Epithelial cell of proximal tubule (primary cell): Measurements from ENCODE around the gene MVB12B. TPM values are rescaled to one million over a fixed set of nuclear protein-coding genes. Genes with fewer than 3 reads are reported as not detected.
"Not testable (repeated sequence)": the region's sequence is repeated elsewhere in the genome, so short reads cannot be mapped to it uniquely, and the experiment has no call there.

ENCODE experiments used
- DNase-seq: peaks from one replicate; pipeline ENCODE4 v3.0.0-alpha.2; 2011; ENCODE audit warnings: low read depth
- H3K4me3 ChIP-seq: 2 replicates; pipeline ENCODE4 v1.5.1; 2011; ENCODE audit warnings: low read depth, mild to moderate bottlenecking, low read length
- CTCF ChIP-seq: conservative IDR thresholded peaks from 2 replicates; pipeline ENCODE4 v1.5.1; 2012; ENCODE audit warnings: low read depth, mild to moderate bottlenecking, low read length
- total RNA-seq: library from RNA; depleted of rRNA; stranded (reverse); fragments of >200 nt; gene quantifications from 2 replicates; pipeline ENCODE4 v1.2.3, GENCODE V29; 2015

Gene MVB12B
- total RNA-seq, 1 donor from 2014 or later = 6.1 TPM

GRCh38 chr9:126548312-126548711, 221.7 kb downstream of the MVB12B start:
- H3K4me3 ChIP-seq = no peak overlapping the region
- no peak for DNase-seq
- TF ChIP-seq CTCF = no peak

GRCh38 chr9:126549246-126550006, 222.8 kb downstream of the MVB12B start:
- no peak for DNase-seq

GRCh38 chr9:126550891-126551351, 224.3 kb downstream of the MVB12B start:
- TF ChIP-seq CTCF = no peak
- DNase-seq = no peak
- H3K4me3 ChIP-seq = no peak overlapping the region

More at GRCh38 chr9:126549246-126550006, 222.8 kb downstream of the MVB12B start:
- TF ChIP-seq CTCF = no peak
- H3K4me3 ChIP-seq = no peak overlapping the region

- no peak overlapping the region for H3K4me3 ChIP-seq
- TF ChIP-seq CTCF = no peak
- no peak for DNase-seq
Measured at GRCh38 chr9:126551812-126552211, 225.2 kb downstream of the MVB12B start.

- no peak overlapping the region for H3K4me3 ChIP-seq
- no peak for DNase-seq
- no peak for TF ChIP-seq CTCF
Measured at GRCh38 chr9:126554292-126554691, 227.7 kb downstream of the MVB12B start.

- peak; percentile 31 for TF ChIP-seq CTCF
- DNase-seq, H3K4me3 ChIP-seq: not testable (repeated sequence)
Measured at GRCh38 chr9:126555421-126555820, 228.8 kb downstream of the MVB12B start.
